Right renal pelvis (tissue), 4 donors: Measurements from ENCODE around the gene SFMBT2. TPM values are rescaled to one million over a fixed set of nuclear protein-coding genes. Genes with fewer than 3 reads are reported as not detected.
"Not testable (repeated sequence)": the region's sequence is repeated elsewhere in the genome, so short reads cannot be mapped to it uniquely, and the experiment has no call there.

Experiments
- DNase-seq, 4 donors: peaks; one replicate each; pipeline ENCODE4 v3.0.0-alpha.2; 2013; ENCODE audit warnings: low read depth in 4 of 4, low spot score in 3 of 4, missing footprints in 1 of 4
- polyA plus RNA-seq, 4 donors: library from polyadenylated mRNA; unstranded; fragments of 120-200 nt; gene quantifications; one replicate each; pipeline ENCODE4 v1.2.1, GENCODE V29; 2013; ENCODE audit not compliant: insufficient read length in 4 of 4

The SFMBT2 gene
- polyA plus RNA-seq, 4 donors, result 6.4 to 7.6 (median 6.8) TPM

GRCh38 chr10:7333961-7334641 is 76.7 kb downstream of the SFMBT2 start:
- no peak for DNase-seq

- DNase-seq, result no peak
Measured at GRCh38 chr10:7329219-7329618, 81.6 kb downstream of the SFMBT2 start.

DNA sequence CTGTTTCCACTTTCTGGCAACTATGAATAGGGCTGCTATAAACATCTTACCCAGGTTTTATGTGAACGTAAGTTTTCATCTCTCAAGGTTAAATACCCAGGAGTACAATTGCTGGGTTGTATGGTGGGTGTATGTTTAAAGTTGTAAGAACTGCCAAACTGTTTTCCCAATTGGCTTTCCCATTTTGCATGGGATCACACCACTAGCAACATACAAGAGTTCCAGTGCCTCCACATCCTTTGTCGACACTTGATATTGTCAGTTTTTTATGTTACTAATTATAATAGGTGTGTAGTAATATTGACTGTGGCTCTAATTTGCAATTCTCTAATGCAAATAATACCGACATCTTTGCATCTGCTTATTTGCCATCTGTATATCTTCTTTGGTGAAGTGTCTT is 82.9 kb downstream of the SFMBT2 start:
- DNase-seq, result no peak

DNA sequence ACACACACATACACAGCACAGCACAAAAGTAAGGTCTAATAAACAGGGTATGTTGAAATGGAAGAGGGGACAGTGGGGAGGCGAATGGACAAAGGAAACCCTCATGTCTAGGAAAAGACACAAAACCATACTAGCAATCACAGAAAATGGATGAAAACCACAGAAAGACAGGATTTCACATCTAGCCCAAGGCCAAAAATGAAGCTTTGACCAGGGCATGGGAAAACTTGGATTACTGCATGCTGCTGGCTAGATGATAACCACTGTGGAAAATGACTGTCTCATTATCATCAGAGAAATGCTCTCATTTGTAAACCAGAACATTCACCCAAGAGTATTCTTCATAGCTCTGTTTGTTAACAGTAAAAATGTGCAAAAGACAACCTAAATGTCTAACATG is 88.2 kb downstream of the SFMBT2 start:
- no peak for DNase-seq

GRCh38 chr10:7320072-7320471 is 90.8 kb downstream of the SFMBT2 start:
- no peak for DNase-seq

- no peak for DNase-seq
Measured at GRCh38 chr10:7319632-7320031, 91.2 kb downstream of the SFMBT2 start.

DNA sequence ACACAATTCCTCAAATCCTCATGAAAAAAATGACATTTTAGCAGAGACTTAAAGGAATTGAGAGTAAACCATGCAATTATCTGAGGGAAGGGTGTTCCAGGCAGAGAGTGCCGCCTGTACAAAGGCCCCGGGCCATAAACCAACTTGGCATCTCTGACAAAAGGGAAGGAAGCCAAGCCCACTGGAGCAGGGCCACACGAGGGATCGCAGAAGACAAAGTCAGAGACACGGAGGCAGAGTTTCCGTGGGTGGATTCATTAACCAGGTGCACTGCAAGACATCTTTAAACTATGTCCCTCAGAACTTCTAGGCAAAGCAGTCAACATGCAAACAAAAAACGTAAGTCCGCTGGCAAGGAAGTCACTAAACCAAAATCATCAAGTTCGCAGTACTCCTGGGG is 92.0 kb downstream of the SFMBT2 start:
- no peak for DNase-seq

- no peak for DNase-seq
Measured at GRCh38 chr10:7317786-7318446, 92.9 kb downstream of the SFMBT2 start.

DNA sequence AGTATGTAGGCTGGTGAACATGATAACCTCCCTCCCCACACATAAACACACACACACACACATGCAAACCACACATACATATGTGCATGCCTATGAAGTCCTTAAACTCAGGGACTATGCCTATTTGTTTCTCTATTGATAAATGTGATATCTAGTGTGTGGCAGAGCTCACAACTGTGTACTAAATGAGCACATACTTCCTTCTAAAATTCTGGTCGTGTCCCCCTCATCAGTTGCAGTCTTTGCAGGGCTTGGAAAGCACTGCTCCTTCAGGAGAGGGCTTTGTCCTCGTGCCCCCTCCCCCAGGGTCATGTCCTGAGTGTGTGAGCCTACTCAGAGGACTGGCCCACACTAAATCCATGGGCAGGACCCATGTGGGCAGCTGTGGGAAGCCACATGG is 94.0 kb downstream of the SFMBT2 start:
- DNase-seq, result no peak

GRCh38 chr10:7315906-7316305 is 94.9 kb downstream of the SFMBT2 start:
- no peak for DNase-seq

- DNase-seq, result no peak
Measured at GRCh38 chr10:7314170-7314569, 96.7 kb downstream of the SFMBT2 start.

DNA sequence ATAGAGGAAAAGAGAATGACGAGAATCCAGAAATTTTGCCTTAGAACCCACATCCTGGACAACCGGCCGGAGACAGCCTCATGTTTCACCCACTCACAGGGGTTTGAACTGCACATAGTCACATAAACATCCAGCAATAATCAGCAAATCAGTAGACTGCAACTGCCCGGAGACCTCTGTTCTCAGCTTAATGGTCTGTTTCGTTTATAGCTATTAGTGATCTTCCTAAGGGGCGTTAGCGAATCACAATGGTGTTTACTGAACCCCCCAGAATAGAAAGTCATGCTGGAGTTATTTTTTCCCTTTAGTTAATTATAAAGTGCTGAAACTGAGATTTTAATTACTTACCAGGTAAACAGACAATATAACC is 98.4 kb downstream of the SFMBT2 start:
- no peak for DNase-seq

DNA sequence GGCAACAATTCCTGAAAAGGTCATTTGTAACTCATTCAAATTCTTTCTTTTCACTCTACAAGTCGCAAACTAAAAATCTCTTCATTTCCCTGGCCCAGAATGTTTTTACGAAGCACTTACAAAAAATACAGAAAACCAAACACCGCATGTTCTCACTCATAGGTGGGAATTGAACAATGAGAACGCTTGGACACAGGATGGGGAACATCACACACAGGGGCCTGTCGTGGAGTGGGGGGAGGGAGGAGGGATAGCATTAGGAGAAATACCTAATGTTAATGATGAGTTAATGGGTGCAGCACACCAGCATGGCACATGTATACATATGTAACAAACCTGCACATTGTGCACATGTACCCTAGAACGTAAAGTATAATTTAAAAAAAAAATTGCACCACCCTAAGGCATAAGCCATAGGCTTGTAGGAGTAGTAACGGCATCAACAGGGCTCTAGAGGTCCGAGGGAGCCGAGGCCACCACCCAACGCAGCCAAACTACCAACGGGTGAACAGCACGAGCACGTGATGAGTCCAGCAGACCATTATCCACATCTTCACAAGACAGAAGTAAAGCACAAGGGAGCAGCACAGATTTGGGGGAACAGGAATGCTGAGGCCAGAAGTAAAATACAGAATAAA is 98.9 kb downstream of the SFMBT2 start:
- DNase-seq, result not testable (repeated sequence)

DNA sequence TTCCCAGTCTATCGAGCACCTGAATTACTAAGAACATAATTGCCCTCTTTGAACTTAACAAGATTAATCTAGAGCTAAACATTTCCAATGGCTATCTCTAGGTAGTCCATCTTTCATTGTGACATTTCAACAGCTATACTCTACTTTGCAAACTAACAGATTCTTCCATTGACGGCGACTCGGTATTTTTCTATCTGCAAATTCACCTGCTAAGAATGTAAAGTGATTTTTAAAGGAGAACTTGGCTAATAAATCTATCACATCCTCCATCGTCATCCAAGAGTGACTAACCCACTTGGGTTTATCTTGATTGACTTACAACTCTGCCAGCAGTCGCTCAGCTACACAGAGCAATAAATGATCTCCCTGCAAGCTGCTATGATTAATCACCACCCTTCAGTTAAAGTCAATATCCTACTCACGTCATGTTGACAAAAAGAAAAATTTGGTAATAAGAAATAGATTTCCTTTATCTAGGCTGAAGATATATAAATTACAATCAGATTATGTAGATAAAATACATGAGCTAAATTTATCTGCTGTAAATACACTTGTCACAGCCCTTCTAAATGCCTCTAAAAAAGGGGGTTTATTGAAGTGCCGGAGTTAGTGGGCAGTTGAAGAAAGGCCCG is 99.5 kb downstream of the SFMBT2 start:
- no peak for DNase-seq

GRCh38 chr10:7310076-7310475 is 100.8 kb downstream of the SFMBT2 start:
- DNase-seq, result no peak

DNA sequence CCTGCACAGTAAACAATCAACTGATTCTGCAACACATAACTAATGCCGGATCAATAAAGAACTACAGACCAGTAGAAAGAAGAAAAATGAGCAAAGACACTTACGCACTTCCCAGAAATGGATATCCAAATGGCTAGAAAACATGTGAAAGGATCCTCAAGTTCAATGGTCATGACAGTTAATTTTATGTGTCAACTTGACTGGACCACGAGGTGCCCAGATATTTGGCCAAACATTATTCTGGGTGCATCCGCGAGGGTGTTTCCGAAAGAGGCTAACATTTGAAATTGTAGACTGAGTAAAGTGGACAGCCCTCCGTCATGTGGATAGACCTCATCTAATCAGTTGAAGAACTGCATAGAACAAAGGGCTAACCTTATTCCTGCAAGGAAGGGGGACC is 102.0 kb downstream of the SFMBT2 start:
- DNase-seq, result no peak

- no peak for DNase-seq
Measured at GRCh38 chr10:7306616-7307015, 104.2 kb downstream of the SFMBT2 start.

GRCh38 chr10:7306147-7306546 is 104.7 kb downstream of the SFMBT2 start:
- no peak for DNase-seq

GRCh38 chr10:7305053-7305452 is 105.8 kb downstream of the SFMBT2 start:
- no peak for DNase-seq

DNA sequence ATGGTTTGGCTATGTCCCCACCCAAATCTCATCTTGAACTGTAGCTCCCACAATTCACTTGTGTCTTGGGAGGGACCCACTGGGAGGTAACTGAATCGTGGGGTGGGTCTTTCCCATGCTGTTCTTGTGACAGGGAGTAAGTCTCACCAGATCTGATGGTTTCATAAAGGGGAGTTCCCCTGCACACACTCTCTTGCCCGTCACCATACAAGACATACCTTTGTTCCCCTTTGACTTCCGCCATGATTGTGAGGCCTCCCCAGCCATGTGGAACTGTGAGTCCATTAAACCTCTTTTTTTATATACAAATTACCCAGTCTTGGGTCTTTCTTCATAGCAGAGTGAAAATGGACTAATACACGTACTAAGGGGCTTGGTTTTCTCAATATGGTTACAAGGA is 106.7 kb downstream of the SFMBT2 start:
- no peak for DNase-seq

GRCh38 chr10:7302930-7303557 is 107.8 kb downstream of the SFMBT2 start:
- DNase-seq, result no peak
